ENCODE results near the gene PREB.
"Not testable (repeated sequence)": the region's sequence is repeated elsewhere in the genome, so short reads cannot be mapped to it uniquely, and the experiment has no call there.

The PREB gene
- 22.4 to 77.2 reads per million in 2 donors for total RNA-seq

GRCh38 chr2:27133905-27134780 is at the start of gene PREB:
PREB (minus strand) TSS chr2:27134636; CDS start chr2:27134421, 215 bp downstream.
- peak; percentile 97 for DNase-seq

GRCh38 chr2:27184115-27184514 is 49.7 kb upstream of the PREB start:
- DNase-seq, result no peak

GRCh38 chr2:27182346-27182745 is 47.9 kb upstream of the PREB start:
- no peak for DNase-seq

GRCh38 chr2:27179344-27180000 is 45.0 kb upstream of the PREB start:
- DNase-seq, result no peak

- DNase-seq, result no peak
Observed at GRCh38 chr2:27178469-27178868, 44.0 kb upstream of the PREB start.

GRCh38 chr2:27177441-27178351 is 43.3 kb upstream of the PREB start:
- no peak for DNase-seq

GRCh38 chr2:27175781-27176180 is 41.3 kb upstream of the PREB start:
- not testable (repeated sequence) for DNase-seq

- no peak for DNase-seq
Observed at GRCh38 chr2:27175330-27175729, 40.9 kb upstream of the PREB start.

- no peak for DNase-seq
Observed at GRCh38 chr2:27174638-27175037, 40.2 kb upstream of the PREB start.

- no peak for DNase-seq
Observed at GRCh38 chr2:27171351-27171848, 37.0 kb upstream of the PREB start.

- no peak for DNase-seq
Observed at GRCh38 chr2:27170581-27171337, 36.3 kb upstream of the PREB start.

GRCh38 chr2:27164960-27165763 is 30.7 kb upstream of the PREB start:
- DNase-seq, result no peak

GRCh38 chr2:27162151-27163121 is 28.0 kb upstream of the PREB start:
- DNase-seq, result no peak

GRCh38 chr2:27160191-27160590 is 25.8 kb upstream of the PREB start:
- no peak for DNase-seq

- no peak for DNase-seq
Observed at GRCh38 chr2:27159271-27159670, 24.8 kb upstream of the PREB start.

- DNase-seq, result no peak
Observed at GRCh38 chr2:27158468-27158867, 24.0 kb upstream of the PREB start.

GRCh38 chr2:27155069-27155520 is 20.7 kb upstream of the PREB start:
- no peak for DNase-seq

GRCh38 chr2:27154488-27154887 is 20.1 kb upstream of the PREB start:
- no peak for DNase-seq

GRCh38 chr2:27152796-27153464 is 18.5 kb upstream of the PREB start:
- DNase-seq, result no peak
